ENCODE measurements around the gene CSNK1G1.
"Not testable (repeated sequence)": the region's sequence is repeated elsewhere in the genome, so short reads cannot be mapped to it uniquely, and the experiment has no call there.

CSNK1G1 gene

GRCh38 chr15:64133623-64134344 lies 222.2 kb downstream of the CSNK1G1 start:
- TF ChIP-seq POLR2A (IDR thresholded peaks at IDR 0.05; ENCODE audit: low read length) (no peak), GATA1 (IDR thresholded peaks at IDR 0.05; ENCODE audit: low read depth, low read length) (no peak)
- DNase-seq: no peak

DNA sequence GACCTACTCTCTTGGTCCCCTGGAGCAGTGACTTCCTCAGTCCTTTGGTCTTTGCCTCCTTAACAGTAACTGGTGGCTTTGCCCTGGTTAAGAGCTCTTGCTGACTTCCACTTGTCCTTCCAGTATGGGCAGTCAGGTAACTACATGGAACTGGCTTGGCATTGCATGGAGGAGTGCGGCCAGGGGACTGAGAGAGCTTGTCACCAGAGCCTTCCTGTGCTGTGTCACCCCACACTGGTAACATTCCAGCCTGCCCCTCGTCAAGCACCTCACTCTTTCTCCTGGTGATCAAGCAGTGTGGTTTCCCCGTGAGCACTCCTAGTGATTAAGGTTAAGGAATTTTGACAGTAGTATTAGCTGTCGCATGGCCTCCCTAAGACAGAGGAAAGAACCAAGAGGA lies 223.8 kb downstream of the CSNK1G1 start:
- no peak for DNase-seq
- no peak for TF ChIP-seq POLR2A (IDR thresholded peaks at IDR 0.05; ENCODE audit: low read length)
- no peak for TF ChIP-seq GATA1 (IDR thresholded peaks at IDR 0.05; ENCODE audit: low read depth, low read length)

DNA sequence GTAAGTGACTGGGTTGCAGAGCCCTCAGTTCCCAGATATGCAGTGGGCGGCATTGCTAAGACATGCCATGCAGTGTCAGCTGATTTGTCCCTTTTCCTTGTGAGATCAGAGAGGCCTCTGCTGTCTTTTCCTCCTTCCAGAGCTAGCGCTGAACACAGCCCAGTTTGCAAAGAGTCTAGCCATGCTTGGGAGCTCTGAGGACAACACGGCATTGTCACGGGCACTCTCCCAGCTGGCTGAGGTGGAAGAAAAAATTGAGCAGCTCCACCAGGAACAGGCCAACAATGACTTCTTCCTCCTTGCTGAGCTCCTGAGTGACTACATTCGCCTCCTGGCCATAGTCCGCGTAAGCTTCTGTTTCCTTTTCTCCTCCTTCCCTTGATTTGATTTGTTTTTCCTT lies 224.4 kb downstream of the CSNK1G1 start:
- TF ChIP-seq GATA1 (IDR thresholded peaks at IDR 0.05; ENCODE audit: low read depth, low read length) (no peak), POLR2A (IDR thresholded peaks at IDR 0.05; ENCODE audit: low read length) (no peak)
- DNase-seq: no peak

DNA sequence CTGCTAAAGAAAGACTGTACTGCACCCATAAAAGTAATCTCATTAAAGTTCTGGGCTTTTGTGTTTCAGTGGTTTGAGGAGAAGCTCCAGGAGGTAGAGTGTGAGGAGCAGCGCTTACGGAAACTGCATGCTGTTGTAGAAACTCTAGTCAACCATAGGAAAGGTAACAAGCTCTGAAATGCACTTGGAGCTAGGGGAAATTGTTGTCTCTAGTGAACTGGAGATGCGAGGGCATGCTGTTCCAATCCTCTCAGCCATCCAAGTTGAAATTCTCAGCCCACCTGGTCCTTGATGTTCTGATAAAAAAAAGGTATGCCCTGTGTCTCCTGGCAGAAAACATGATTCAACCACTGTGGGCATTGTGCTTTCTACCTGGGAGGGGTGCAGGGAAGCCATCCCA lies 225.8 kb downstream of the CSNK1G1 start:
- TF ChIP-seq GATA1 (IDR thresholded peaks at IDR 0.05; ENCODE audit: low read depth, low read length): no peak
- TF ChIP-seq POLR2A (IDR thresholded peaks at IDR 0.05; ENCODE audit: low read length): no peak
- no peak for DNase-seq

DNA sequence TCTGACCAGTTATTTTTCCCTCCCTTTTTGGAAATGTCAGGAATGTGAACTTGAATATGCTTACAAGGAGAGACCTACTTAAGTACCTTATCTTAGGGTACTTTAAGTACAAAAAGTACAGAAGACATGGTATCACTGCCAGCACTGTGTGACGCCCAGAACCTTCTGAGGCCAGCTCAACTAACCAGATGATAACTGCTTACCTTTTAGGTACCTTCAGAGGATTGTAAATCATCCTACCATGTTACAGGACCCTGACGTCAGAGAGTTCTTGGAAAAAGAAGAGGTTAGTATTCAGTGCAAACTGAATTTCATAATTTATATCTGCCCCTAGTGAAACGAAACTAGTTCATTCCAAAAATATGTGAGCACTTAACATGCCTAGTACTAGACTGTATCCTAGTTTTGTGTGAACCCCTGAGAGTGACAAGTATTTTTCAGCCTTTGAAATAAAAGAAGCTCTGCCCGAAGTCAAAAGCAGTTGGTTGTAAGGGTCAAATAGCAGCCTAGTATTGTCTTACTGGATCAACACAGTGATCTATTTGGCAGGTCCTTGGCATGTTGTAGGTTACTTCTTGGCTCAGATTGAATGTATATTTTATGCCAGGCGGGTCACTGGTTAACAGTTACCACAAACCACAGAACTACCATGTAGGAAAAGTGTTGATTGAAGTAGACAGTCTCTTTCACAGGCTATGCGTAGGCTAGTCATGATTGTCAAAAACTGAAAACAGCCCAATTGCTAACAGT lies 228.3 kb downstream of the CSNK1G1 start:
- DNase-seq: no peak
- no peak for TF ChIP-seq POLR2A (IDR thresholded peaks at IDR 0.05; ENCODE audit: low read length)
- TF ChIP-seq GATA1 (IDR thresholded peaks at IDR 0.05; ENCODE audit: low read depth, low read length): no peak

GRCh38 chr15:64125978-64126377 lies 230.0 kb downstream of the CSNK1G1 start:
- TF ChIP-seq GATA1 (IDR thresholded peaks at IDR 0.05; ENCODE audit: low read depth, low read length): no peak
- no peak for TF ChIP-seq POLR2A (IDR thresholded peaks at IDR 0.05; ENCODE audit: low read length)
- DNase-seq: no peak

DNA sequence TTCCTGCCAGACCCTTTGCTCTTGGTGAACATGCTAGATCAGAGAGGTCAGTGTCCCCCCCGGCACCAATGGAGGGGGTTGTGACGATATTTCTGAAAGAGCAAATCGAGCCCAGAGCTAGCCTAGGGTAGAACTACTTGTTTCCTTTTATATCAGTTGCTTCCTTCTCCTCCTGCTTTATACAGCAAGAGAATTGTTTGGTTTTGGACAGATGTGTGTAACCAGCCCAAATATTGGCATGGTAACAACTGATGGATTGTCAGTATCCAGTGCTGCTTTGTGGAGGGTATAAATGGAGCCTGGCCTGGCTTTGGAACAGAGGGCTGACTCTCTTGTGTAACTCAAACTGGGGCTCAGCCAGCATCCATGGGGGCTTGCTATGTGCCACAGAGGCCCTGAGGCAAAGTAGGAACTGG lies 233.0 kb downstream of the CSNK1G1 start:
- no peak for DNase-seq
- no peak for TF ChIP-seq POLR2A (IDR thresholded peaks at IDR 0.05; ENCODE audit: low read length)
- no peak for TF ChIP-seq GATA1 (IDR thresholded peaks at IDR 0.05; ENCODE audit: low read depth, low read length)

DNA sequence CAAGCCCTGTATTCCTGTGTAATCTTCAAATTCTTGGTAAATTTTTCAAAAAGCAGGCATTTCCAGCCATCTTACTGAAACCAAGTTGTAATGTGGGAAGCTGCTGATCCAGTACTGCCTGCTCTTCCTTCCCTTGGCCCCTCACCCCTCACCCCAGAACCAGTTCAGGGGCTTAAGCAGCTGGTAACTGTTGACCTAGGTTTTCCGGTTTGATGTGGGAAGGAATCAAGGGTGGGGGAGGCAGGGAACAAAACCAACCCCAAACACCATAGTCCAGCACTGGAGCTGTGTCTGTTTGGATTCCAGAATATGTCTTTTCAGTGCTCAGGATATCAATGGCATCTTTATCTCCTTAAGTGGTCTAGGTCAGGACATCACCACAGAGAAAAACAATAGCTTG lies 233.5 kb downstream of the CSNK1G1 start:
- TF ChIP-seq POLR2A (IDR thresholded peaks at IDR 0.05; ENCODE audit: low read length) (no peak), GATA1 (IDR thresholded peaks at IDR 0.05; ENCODE audit: low read depth, low read length) (no peak)
- no peak for DNase-seq

DNA sequence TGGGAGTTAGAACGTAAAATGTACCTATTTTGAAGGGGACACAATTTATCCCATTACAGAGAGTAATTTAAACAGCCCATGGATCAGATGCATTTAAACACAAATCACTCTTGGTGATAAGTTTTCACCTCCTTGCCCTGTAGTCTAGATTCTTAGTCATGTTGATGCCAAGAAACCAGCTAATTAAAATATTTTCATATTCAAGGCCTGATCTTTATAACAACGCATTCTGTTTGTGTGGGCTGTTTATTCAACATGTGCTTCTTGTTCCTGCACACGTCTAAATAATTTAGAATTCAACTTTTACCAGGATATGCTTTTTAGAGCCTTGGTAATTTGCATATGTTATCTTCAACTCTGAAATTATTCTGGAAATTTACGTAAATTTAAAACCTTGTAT lies 234.4 kb downstream of the CSNK1G1 start:
- no peak for DNase-seq
- TF ChIP-seq POLR2A (IDR thresholded peaks at IDR 0.05; ENCODE audit: low read length) (no peak), GATA1 (IDR thresholded peaks at IDR 0.05; ENCODE audit: low read depth, low read length) (no peak)

DNA sequence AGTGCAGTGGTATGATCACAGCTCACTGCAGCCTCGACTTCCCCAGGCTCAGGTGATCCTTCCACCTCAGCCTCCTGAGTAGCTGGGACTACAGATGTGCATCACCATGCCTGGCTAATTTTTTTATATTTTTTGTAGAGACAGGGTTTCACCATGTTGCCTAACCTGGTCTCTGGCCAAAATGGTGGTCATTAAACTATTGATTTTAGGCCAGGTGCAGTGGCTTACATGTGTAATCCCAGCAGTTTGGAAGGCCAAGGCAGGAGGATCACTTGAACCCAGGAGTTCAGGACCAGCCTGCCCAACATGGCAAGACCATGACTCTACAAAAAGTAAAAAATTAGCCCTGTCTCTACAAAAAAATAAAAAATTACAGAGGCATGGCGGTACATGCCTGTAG lies 235.7 kb downstream of the CSNK1G1 start:
- not testable (repeated sequence) for DNase-seq

GRCh38 chr15:64117759-64118487 lies 238.1 kb downstream of the CSNK1G1 start:
- no peak for TF ChIP-seq GATA1 (IDR thresholded peaks at IDR 0.05; ENCODE audit: low read depth, low read length)
- DNase-seq: no peak
